ENCODE results near the gene PXDC1. TPM values are rescaled to one million over a fixed set of nuclear protein-coding genes. Genes with fewer than 3 reads are reported as not detected.

Gene PXDC1
- total and polyA plus RNA-seq, 8 donors = 1.2 to 90.1 (median 35.3) TPM

DNA sequence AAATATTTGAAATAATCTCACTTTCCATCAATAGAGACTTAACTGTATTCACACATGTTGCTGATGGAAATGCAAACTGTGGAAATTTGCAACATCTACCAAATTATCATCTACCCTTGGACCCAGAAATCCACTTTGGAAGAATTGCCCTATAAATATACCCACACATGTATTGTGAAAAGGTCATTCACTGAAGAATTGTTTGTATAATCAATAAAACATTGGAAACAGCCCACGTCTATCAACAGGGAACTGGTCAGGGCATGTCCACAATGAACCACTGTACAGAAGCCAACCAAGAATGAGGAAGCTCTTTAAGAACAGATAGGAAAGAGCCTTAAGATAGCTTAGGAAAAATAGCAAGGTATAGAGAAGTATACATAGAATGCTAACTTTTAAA lies 36.2 kb downstream of the PXDC1 start:
- no peak overlapping the region for H3K27ac ChIP-seq
- H3K36me3 ChIP-seq = peaks cover 0 to 6% (median 0%) of the 10 kb centered on the region in 4 donors
- peaks cover 13 to 30% (median 21%) of the 10 kb centered on the region in 4 donors for H3K4me1 ChIP-seq
- 0 to 51% (median 26%) methylated on average over 1 of the region's 1 CpG for WGBS, 5 donors
- H3K9me3 ChIP-seq = peaks cover 0 to 6% (median 3%) of the 10 kb centered on the region in 4 donors
- TF ChIP-seq POLR2A (IDR thresholded peaks at IDR 0.05) (no peak), POLR2AphosphoS5 (IDR thresholded peaks at IDR 0.05) (no peak), EP300 (IDR thresholded peaks at IDR 0.05) (no peak)
- TF ChIP-seq, protein P1, sequence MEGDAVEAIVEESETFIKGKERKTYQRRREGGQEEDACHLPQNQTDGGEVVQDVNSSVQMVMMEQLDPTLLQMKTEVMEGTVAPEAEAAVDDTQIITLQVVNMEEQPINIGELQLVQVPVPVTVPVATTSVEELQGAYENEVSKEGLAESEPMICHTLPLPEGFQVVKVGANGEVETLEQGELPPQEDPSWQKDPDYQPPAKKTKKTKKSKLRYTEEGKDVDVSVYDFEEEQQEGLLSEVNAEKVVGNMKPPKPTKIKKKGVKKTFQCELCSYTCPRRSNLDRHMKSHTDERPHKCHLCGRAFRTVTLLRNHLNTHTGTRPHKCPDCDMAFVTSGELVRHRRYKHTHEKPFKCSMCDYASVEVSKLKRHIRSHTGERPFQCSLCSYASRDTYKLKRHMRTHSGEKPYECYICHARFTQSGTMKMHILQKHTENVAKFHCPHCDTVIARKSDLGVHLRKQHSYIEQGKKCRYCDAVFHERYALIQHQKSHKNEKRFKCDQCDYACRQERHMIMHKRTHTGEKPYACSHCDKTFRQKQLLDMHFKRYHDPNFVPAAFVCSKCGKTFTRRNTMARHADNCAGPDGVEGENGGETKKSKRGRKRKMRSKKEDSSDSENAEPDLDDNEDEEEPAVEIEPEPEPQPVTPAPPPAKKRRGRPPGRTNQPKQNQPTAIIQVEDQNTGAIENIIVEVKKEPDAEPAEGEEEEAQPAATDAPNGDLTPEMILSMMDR (IDR thresholded peaks at IDR 0.05) = no peak
- DNase-seq = no peak
- intact Hi-C loops (cut with DNase I; ENCODE audit: low total_unique reads) = no loop called here
- H3K27me3 ChIP-seq = no peaks in the 10 kb centered on the region
- no peak overlapping the region for H3K4me3 ChIP-seq

DNA sequence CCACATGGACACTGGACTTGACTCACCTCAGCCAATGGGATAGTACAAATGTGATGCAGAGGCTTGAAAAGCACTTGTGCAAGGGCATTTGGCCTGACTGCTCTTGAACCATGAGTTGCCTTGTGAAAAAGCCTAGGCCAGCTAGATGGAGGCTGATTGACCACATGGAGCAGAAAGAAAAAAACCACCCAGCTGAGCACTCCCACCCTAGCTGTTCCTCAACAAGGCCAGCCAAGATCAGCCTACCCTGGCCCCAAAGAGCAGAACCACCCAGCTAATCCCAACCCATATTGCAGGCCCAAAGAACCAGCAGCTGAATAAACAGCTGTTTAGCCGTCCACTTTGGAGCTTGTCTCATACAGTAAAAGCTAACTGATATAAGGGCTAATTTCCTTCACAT lies 36.7 kb downstream of the PXDC1 start:
- DNase-seq = no peak
- Histone ChIP-seq H3K9me3 (peaks cover 0 to 6% (median 3%) of the 10 kb centered on the region in 4 donors), H3K4me3 (no peak overlapping the region), H3K27ac (no peak overlapping the region), H3K27me3 (no peaks in the 10 kb centered on the region), H3K36me3 (peaks cover 0 to 6% (median 0%) of the 10 kb centered on the region in 4 donors), H3K4me1 (peaks cover 13 to 30% (median 20%) of the 10 kb centered on the region in 4 donors)
- intact Hi-C loops (cut with DNase I; ENCODE audit: low total_unique reads) = no loop called here
- WGBS, 5 donors = 77 to 100% (median 80%) methylated on average over 1 of the region's 1 CpG
- no peak for TF ChIP-seq POLR2AphosphoS5 (IDR thresholded peaks at IDR 0.05)
- TF ChIP-seq, protein P1 (IDR thresholded peaks at IDR 0.05) = no peak

DNA sequence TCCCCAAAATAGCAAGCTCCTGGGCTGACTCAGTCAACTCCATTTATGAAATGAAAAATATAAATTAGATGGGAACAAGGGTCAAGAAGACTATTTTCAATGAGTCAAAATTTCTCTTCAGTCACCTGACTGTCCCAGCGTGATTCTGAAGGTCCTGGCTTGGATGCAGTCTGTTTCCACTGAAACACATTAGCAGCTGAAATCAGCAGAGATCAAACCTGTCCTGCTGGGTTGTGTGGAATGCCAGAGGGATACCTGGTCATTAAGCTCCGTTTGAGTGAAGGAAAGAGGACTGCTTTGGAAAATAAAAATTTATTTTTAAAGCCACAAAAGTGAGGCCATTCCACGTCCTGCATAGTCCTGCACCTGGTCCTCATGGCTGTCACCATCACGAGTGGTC lies 37.4 kb downstream of the PXDC1 start:
- intact Hi-C loops (cut with DNase I; ENCODE audit: low total_unique reads) = no loop called here
- peaks cover 13 to 30% (median 17%) of the 10 kb centered on the region in 4 donors for H3K4me1 ChIP-seq
- no peak overlapping the region for H3K27ac ChIP-seq
- no peak for DNase-seq
- TF ChIP-seq POLR2AphosphoS5 (IDR thresholded peaks at IDR 0.05) = no peak
- WGBS, 5 donors = 83 to 92% (median 89%) methylated on average over 4 of the region's 4 CpGs
- no peak overlapping the region for H3K4me3 ChIP-seq
- no peaks in the 10 kb centered on the region for H3K27me3 ChIP-seq
- peaks cover 0 to 2% (median 0%) of the 10 kb centered on the region in 4 donors for H3K36me3 ChIP-seq
- H3K9me3 ChIP-seq = peaks cover 0 to 6% (median 3%) of the 10 kb centered on the region in 4 donors

DNA sequence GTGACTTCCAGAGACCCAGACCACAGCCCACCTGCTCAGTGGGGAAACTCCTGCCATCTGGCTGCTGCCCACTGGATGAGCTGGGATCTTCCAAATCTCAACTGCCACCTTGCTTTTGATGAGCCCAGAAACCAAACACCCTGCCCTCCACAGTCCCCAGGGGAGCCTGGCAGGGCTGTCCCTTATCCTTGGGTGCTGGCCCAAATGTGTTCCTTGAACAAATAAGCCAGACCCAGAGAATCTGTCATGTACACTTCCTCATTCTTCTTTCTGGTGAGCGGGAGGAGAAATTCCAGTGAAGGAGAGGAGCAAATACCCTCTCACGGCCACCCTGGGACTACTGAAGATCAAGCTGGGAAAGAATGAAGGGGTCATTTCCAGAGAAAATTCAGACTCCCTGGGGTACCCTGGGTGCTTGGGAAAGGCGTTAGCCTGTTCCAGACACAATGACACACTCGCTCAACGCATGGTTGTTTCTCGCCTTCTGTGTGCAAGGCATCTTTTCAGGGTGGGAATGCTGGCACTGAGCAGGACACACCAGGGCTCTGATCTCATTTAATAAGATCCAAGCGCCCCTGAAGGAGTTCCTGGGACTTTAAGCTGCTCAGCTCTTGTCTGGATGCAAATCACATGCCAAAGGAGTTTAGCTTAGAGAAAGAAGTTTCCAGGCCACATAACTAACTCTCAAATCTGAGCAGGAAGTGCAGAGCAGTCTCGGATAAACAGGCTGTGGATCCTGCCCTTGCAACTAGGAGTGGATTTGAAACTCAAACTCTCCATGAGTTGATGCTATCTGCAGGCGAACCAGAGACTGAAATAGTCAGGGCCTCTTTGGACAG lies 38.5 kb downstream of the PXDC1 start:
- peak in 1 of 2 donors; percentile 59 for DNase-seq
- intact Hi-C loops (cut with DNase I; ENCODE audit: low total_unique reads) = no loop called here
- Histone ChIP-seq H3K36me3 (no peaks in the 10 kb centered on the region), H3K4me1 (peaks cover 11 to 30% (median 16%) of the 10 kb centered on the region in 4 donors), H3K9me3 (peaks cover 0 to 6% (median 3%) of the 10 kb centered on the region in 4 donors), H3K4me3 (no peak overlapping the region), H3K27me3 (no peaks in the 10 kb centered on the region), H3K27ac (peak overlapping the region in 3 of 5 donors; percentile 11 to 56 (median 43))
- WGBS, 5 donors = 38 to 64% (median 44%) methylated on average over 9 of the region's 9 CpGs
- no peak for TF ChIP-seq POLR2AphosphoS5 (IDR thresholded peaks at IDR 0.05)
- TF ChIP-seq POLR2A (IDR thresholded peaks at IDR 0.05) = no peak
- no peak for TF ChIP-seq EP300 (IDR thresholded peaks at IDR 0.05)
- TF ChIP-seq, protein P1 (IDR thresholded peaks at IDR 0.05) = no peak

DNA sequence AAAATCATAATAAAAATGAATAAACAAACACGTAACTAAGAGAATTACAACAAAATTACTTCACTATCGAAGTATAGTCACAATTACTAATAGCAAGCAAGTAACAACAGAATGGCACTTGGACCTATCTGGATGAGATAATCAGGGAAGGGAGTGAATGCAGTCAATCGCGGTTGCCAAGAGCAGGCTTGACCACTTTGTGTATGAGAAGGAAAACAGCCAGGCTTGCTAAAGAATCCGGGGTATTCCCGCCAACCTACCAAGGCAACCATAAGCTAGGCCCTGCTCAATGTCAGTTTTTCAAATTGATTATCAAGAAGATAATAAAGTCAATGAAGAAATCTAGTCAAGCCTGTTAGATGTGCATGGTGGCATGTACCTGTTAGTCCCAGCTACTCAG lies 39.7 kb downstream of the PXDC1 start:
- peaks cover 11 to 30% (median 16%) of the 10 kb centered on the region in 4 donors for H3K4me1 ChIP-seq
- H3K27me3 ChIP-seq = no peaks in the 10 kb centered on the region
- intact Hi-C loops (cut with DNase I; ENCODE audit: low total_unique reads) = no loop called here
- peaks cover 0 to 6% (median 3%) of the 10 kb centered on the region in 4 donors for H3K9me3 ChIP-seq
- H3K27ac ChIP-seq = peak overlapping the region in 1 of 5 donors; percentile 56
- no peak overlapping the region for H3K4me3 ChIP-seq
- peak; percentile 26 to 71 for DNase-seq
- WGBS, 5 donors = 34 to 61% (median 54%) methylated on average over 6 of the region's 6 CpGs
- H3K36me3 ChIP-seq = no peaks in the 10 kb centered on the region
- peak in 2 of 3 donors; percentile 22 to 62 for TF ChIP-seq POLR2AphosphoS5 (IDR thresholded peaks at IDR 0.05)
- no peak for TF ChIP-seq EP300 (IDR thresholded peaks at IDR 0.05)

Data from stomach (tissue), 9 donors.